Measurements from ENCODE around the gene NOL3.

- TF ChIP-seq EP300 (IDR thresholded peaks at IDR 0.05; ENCODE audit: borderline replicate concordance in 1 of 2, low read depth in 1 of 2, low read length in 1 of 2) = no peak
- no peak for TF ChIP-seq RAD21 (IDR thresholded peaks at IDR 0.05; ENCODE audit: low read length)
- TF ChIP-seq CTCF (IDR thresholded peaks at IDR 0.05) = no peak
- no peak for TF ChIP-seq REST (IDR thresholded peaks at IDR 0.05; ENCODE audit: low read depth, low read length)
- no peak for TF ChIP-seq RCOR1 (IDR thresholded peaks at IDR 0.05; ENCODE audit: low read length)
- TF ChIP-seq POLR2AphosphoS5 (IDR thresholded peaks at IDR 0.05; ENCODE audit: low read depth, low read length) = no peak
- TF ChIP-seq ZBTB33 (IDR thresholded peaks at IDR 0.05; ENCODE audit: borderline replicate concordance, low read depth) = no peak
- TF ChIP-seq MAX (IDR thresholded peaks at IDR 0.05; ENCODE audit: low read depth) = no peak
- no peak for TF ChIP-seq NRF1 (IDR thresholded peaks at IDR 0.05; ENCODE audit: low read depth, low read length)
- TF ChIP-seq YY1 (IDR thresholded peaks at IDR 0.05; ENCODE audit: low read depth) = no peak
- no peak for TF ChIP-seq FOXJ3 (CRISPR knock-in tag; IDR thresholded peaks at IDR 0.05)
- no peak for TF ChIP-seq RFX5 (IDR thresholded peaks at IDR 0.05; ENCODE audit: low read length)
- no peak for TF ChIP-seq SMC3 (IDR thresholded peaks at IDR 0.05; ENCODE audit: low read depth, low read length)
These were observed 13.1 kb upstream of the NOL3 start for GRCh38 chr16:67157106-67157748.
